T-helper 22 cell (primary cell): Measurements from ENCODE around the gene FMNL3.

Source experiments
- DNase-seq: peaks from one replicate; pipeline ENCODE4 v3.0.0-alpha.2; 2020; ENCODE audit warnings: low read depth

FMNL3 gene

GRCh38 chr12:49674318-49674981 is 32.8 kb downstream of the FMNL3 start:
- no peak for DNase-seq

GRCh38 chr12:49673446-49674317 is 33.5 kb downstream of the FMNL3 start:
- no peak for DNase-seq

- no peak for DNase-seq
Observed at GRCh38 chr12:49672301-49673217, 34.6 kb downstream of the FMNL3 start.

DNA sequence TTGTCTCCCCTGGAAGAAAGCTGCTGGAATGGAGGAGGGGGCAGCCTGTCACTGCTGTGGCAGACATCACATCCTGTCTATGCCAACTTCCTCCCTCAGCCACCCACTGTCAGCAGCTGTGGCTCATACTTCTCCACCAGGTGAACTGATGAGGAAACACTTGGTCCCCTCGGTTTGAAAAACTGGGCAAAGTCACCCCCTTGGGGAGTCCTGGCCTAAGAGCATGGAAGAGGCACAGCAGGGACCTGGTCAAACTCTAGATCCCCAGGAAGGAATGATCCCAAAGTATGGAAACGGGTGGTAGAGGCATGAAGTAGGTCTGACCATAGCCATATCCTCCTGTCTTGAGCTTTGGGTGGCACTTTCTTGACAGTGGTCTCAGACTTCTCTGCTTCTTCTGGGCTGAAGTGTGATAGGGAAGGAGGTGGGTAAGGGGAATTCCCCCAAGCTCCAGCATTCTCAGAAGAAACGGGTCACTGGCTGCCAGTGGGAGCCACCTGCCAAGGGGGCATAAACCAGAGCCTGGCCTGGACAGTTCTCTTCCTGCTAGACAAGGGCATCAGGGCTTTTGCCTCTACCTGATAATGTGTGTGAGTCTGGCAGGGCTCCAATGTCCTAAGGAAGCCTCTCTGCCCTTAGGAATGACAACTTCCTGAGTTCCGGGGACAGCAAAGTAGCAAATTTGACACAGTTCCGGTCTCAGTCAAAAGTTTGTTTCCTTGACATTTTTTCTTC is 36.0 kb downstream of the FMNL3 start:
- DNase-seq, result peak; percentile 56

DNA sequence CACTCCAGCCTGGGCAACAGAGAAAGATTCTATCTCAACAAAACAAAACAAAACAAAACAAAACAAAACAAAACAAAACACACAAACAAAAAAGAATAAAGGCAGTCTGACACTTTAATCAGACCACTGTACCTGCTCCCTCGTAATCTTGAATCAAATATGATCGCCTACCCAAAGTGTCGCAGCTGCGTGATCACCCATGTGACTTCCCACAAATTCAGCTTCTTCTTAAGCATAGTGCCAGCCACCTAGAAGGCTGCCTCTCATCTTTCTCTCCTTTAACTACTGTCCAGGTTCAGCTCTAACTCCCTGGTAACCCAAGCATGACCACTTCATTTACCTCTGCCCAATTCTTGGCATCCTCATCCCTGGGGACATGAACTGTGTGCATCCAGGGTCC is 37.4 kb downstream of the FMNL3 start:
- no peak for DNase-seq

GRCh38 chr12:49667325-49668090 is 39.7 kb downstream of the FMNL3 start:
- DNase-seq, result no peak

DNA sequence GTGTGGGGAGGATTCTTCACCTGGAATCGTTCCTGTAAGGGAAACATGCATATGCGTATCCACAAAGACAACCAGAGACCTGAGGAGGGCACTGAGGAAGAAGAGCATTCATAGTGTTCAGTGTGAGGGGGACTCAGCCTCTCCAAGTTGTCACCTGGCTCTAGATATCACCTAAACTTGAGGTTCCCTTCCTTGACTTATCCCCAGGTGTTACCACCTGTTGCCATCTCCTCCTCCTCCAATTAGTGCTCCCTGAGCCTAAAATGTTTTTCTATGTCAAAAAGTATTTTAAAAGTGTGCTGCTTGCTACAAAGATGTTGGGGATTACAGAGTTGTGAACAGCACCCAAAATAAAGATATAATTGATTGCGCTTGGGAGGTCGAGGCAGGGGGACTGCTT is 41.0 kb downstream of the FMNL3 start:
- DNase-seq, result no peak

DNA sequence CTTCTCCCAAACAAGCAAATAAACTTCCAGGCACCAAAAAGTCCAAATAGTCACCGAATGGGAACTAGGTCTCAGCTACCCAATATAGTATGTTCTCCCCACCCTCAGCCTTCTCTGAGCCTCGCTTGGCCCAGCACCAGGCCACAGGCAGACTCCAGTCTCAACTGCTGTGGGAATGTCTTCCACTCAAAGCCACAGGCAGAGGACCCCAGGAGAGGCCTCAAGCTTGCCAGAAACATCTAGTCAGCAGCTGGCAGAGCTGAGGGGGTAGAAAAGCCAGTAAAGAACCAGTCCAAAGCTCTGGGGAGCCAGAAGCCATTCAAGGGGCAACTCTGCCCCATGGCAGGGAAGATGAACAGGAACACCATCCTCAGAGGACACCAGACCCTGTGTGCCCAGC is 41.8 kb downstream of the FMNL3 start:
- no peak for DNase-seq

DNA sequence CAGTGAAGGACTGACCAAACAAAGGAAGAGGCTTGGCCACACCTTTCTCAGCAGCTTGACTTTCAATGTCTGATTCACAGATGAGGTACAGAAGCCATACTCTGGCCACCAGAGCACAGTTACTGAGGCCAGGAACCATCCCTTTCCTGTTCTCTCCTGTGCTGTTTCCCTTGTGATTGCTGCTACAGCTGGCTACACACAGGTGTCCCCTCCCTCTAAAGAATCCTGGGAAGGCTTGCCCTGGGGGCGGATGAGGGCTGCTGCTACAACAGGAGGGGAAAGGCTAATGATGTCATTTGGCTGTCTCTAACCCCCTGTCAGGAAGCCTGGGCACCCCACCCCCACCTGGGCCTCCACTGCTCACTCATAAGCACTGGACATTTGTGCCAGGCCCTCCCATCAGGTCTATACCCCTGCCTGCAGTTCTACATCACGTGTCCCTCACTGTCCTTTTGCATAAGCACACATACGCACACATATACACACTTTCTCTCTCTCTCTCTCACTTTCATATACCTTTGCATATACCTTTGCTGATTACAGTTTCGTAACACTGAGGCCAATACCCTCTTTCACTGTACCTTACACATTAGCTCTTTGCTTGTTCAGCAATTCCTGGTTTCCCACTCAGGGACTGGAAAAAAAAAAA is 42.5 kb downstream of the FMNL3 start:
- DNase-seq, result no peak

DNA sequence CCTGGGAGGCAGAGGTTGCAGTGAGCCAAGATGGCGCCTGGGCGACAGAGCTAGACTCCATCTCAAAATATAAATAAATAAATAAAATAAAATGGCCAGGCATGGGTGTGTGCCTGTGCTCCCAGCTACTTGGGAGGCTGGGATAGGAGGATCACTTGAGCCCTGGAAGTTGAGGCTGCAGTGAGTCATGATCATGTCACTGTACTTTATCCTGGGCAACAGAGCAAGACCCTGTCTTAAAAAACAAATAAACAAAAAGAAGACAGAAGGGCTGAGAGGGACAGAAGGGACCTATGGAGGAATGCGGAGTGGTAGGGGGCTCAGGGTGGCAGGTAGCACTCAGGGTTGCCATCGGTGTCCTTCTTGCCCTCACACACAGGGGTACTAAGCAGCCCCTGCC is 43.0 kb downstream of the FMNL3 start:
- DNase-seq, result no peak

GRCh38 chr12:49662998-49663843 is 44.0 kb downstream of the FMNL3 start:
- DNase-seq, result peak; percentile 67

DNA sequence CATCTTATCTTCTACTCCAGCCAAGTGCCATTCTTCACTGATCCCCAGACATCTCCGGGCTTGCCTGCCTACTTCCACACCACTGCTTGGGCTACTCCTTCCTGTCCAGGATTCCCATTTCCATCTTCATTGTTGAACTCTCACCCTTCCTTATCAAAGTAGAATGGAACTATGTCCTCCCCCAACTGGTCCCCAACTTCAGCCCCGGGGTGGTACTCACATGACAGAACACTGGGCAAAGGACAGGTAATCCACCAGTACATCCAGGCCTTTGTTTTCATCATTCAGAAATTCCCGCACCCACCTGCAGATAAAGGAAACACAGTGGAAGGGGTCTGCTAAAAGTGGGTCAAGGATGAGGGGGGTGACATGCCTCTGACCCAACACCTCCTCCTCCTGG is 45.5 kb downstream of the FMNL3 start:
- no peak for DNase-seq

- DNase-seq, result no peak
Observed at GRCh38 chr12:49661191-49661590, 46.0 kb downstream of the FMNL3 start.

DNA sequence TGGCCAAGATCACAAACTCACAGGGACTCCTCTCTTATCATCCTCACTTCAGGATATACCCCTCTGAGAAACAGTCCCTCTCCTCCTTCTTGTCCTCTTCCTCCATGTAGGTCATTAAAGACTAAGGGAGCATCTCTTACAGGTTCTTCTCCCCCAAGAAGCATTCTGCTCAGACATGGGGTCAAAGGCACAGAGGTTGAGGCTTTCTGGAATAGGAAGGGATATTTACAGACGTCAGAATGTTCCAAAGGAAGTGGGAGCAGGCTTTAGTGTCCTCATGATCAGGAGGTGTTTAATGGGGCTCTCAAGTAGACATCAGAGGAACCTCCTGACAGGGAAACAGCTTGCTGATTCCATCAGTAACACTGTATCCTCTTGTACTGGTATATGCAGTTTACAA is 47.5 kb downstream of the FMNL3 start:
- no peak for DNase-seq

- no peak for DNase-seq
Observed at GRCh38 chr12:49658276-49658675, 48.9 kb downstream of the FMNL3 start.

DNA sequence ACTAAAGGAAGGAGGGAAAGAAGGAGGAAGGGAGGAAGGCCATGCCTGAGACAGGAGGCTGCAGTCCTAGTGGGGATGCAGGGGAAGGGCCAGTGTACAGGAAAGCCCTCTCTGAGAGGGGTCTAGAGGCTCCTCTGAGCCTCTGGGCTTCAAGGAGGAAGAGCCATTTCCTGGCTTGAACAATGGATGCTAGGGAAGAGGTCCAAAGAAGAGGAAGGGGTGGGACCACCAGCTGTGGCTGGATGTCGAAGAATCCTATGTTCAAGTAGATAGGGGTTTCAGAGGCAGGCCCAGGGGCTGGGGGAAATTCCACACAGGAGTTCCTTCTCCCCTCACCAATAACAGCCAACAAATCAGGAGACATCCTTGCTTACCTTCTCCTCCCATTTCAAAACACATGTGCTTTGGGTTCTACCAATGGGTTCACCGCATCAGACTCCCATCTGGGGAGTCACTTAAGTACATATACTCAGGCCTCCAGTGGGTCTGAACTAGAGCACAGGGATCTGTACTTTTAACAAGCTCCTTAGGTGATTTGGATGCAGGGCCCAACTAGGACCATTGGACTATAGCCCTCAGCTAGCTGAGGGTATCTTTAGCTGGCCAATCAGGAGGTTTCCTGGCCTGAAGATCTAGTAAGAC is 51.5 kb downstream of the FMNL3 start:
- no peak for DNase-seq

- DNase-seq, result no peak
Observed at GRCh38 chr12:49654715-49655114, 52.5 kb downstream of the FMNL3 start.

GRCh38 chr12:49652921-49653520 is 54.2 kb downstream of the FMNL3 start:
- no peak for DNase-seq

DNA sequence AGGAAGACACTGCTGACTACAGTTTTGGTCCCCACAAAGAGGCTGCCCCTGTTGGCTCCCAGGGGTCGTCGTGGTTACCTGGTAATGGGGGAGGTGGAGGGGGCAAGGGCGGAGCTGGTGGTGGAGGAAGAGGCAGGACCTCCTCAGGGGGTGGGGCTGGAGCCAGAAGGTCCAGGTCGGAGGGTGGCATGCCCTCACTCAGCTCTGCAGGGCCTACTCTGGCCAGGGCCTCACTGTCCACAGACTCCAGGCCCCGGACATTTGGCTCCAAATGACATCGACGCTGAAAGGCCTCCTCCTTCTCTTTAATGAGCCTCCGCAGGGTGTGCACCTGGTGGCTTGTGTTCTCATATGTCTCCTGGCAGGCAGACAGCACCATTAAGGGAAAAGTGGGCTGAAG is 55.4 kb downstream of the FMNL3 start:
- DNase-seq, result no peak
